CD4-positive, alpha-beta T cell treated with Interleukin-21 for 1 hour (primary cell): ENCODE data around the gene ITPRID1.

Source experiments
- DNase-seq: peaks from one replicate; pipeline ENCODE4 v3.0.0-alpha.2; 2020

ITPRID1 gene

DNA sequence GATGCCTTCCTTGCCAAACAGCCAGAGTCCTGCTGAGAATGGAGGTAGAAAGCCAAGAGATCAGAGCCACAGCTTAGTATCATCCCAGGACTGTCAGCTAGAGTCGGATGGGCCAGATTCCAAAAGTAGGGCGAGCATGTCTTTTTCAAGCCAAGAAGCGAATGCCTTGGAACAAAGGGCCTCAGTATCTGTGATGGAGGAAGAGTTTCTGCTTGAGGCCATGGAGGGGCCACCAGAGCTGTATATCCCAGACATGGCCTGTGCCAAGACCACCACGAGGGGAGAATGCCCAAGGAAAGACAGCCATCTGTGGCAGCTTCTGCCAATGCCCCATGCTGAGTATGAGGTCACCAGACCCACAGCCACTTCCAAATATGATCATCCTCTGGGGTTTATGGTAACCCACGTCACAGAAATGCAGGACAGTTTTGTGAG lies 128.8 kb downstream of the ITPRID1 start:
- DNase-seq: no peak

DNA sequence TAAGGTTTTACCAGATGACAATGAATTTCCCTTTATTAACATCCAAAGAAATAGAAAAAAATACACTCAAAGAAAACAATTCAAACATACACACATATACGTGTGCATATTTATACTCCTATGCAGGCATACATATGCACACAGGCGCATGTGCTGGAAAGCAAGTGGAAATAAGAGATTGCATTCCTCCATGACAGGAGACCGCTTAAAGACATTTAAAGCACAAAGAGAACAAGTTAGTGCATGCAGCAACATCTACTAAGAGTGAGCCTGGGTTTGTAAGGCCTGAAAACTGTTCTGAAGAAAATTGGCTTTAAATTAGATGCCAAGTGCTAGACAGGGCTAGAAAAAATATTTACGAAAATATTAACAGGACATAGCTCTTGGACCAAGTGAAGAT lies 133.1 kb downstream of the ITPRID1 start:
- no peak for DNase-seq

DNA sequence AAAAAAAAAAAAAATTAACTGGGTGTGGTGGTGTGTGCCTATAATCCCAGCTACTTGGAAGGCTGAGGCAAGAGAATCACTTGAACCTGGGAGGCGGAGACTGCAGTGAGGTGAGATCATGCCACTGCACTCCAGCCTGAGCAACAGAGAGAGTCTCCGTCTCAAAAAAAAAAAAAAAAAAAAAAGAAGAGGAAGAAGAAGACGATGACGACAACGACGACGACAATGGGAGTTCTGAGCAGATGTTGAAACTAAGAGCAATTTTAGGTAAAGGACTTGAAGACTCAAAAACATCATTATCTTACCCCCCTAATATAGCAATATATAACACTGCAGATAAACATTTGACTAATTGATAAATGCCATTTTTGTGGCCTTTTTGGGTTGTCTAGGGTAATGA lies 133.6 kb downstream of the ITPRID1 start:
- no peak for DNase-seq

DNA sequence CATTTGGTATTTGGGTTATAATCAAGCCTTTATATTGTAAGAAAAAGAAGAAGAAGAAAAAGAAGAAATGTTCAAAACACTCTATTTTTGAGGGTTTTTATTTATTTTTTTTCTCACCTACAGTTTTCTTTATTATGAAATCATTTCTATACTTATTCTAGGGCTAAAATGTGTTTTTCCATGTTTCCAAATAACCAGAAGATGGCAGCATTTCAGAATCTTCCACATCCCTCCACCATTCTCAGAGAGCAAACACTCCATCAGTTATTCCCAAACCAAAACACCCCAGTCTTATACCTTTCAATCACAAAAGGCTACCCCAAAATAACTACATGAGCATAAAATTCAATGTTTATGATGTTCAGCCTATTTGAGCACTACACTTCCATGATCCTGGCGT lies 134.4 kb downstream of the ITPRID1 start:
- no peak for DNase-seq

DNA sequence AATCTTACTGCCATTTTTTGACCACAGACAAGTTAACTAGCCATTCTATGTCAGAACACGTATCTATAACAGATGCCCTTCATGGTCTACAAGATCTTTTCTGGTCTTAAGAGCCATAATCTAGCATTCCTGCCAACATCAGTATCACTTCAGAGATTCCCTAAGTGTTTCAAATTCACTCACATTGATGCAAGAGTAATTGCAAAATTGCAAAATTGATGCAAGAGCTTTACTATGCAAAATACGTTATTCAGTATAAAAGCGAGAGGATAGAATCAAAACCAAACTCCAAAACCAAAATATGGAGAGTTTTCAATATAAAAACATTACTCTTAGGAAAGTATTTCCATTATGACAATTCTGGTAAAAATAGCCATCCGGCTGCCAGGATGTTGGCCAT lies 135.0 kb downstream of the ITPRID1 start:
- no peak for DNase-seq

DNA sequence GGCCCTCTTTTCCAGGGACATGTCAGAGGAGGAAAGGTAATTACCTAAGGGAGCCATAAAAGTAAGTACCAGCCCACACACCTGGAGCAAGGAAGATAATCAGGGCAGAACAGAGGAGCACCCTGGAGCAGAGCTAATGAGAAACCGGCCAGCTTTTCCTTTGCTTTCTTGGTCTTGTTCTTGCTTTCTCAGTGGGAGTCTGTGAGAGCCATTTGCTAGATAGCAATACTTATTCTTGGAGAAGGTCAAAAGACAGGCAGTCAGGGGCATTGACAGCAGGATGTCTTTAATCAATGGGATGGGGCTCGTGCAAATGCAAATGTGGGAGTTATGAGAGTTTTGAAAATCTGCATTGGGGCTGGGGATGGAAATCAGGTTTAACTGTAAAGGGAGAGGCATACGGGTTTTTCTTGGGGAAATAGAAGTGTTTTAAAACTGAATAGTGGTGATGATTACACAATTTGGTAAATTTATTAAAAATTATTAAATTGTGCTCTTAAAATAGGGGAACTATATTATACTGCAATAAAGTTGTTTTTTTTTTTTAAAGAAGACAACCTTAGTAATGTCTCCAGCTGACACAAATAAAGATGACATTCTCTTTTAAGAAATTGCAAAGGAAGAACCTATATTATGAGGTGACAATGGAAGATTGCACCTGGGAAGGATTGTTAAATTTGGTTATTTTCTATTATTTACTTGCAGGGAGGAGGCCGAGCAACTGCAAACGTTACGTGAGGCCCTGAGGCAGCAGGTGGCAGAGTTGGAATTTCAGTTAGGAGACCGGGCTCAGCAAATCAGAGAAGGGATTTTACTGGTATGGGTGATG lies 137.6 kb downstream of the ITPRID1 start:
- DNase-seq: no peak

DNA sequence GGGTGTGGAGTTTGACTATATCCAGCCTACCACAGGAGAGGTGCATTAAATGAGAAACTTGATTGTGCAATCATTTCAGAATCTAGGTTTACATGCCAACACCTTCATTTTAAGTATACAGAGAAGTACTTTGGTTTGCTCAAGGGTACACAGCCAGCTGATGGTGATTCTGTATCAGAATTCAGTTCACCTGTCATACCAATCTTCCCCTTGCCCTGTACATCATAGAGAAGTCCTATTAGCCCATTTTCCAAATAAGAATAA lies 138.1 kb downstream of the ITPRID1 start:
- no peak for DNase-seq

DNA sequence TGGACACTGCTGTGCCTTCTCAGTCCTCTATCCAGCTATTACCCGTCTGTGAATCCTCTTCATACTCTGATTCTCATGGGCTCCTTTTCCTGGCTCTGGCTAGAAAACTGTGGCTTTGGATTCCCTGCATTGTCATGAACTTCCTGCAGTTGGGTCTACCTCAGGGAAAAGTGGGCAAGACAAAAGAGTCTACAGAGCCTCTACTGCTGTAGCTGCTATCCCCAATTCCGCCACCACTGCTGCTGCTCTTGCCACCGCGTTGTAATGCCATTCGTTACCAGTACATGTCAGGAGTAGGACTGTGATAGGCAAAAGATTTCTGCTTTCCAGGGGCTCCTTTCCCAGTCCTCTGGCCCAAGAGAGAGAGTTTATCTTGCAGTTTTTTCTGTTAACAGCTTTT lies 149.2 kb downstream of the ITPRID1 start:
- DNase-seq: no peak

DNA sequence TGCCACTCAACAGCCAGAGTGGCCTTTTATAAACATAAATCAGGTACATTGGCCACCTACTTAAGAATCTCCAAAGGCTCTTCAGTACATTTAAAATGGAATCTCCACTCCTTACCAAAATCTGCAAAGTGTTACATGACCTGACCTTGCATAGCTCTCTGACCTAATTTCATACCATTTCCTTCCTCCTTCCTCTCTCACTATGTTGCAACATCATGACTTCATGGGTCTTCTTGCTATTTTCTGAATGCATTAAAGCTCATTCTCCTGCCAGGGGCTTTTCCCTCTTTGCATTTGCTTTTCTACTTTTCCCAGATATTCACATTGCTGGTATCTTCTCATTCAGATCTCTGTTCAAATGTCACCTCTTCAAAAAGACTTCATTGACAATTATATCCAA lies 151.0 kb downstream of the ITPRID1 start:
- DNase-seq: no peak

DNA sequence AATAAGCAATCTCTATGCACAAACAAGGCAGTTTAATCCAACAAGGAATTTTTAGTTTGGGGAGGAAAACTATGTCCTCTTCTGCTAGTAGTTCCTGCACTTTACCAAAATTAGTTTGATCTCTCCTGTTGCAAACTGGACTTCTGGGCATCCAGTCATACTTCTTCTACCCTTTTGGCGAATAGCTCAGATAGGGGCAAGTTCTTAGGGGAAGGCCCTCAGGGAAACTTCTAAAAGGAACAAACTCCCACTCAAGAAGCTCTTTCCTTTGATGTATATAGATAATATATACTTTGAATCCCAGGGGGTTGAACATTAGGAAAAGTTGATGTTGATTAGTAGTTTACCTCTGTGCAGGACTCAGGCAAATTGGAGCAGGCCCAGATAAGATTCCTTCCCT lies 151.7 kb downstream of the ITPRID1 start:
- no peak for DNase-seq

DNA sequence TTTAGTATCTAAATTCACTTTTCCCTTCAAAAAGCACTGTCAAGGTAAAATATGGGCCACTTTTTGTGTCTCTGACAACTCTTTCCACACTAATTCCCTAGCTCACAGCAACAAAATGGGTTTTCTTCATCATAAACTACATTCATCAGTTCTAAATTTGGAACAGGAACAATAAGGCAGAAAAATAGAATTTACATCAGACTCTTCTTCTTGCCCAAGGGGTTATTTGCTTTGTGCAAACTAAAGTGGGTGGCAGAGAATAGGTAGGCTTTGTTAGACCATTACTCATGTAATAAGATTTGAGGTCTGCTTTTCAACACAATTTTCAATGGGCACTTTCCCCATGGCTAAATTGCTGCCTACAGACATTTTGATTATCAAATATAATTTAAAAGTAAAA lies 155.6 kb downstream of the ITPRID1 start:
- no peak for DNase-seq

DNA sequence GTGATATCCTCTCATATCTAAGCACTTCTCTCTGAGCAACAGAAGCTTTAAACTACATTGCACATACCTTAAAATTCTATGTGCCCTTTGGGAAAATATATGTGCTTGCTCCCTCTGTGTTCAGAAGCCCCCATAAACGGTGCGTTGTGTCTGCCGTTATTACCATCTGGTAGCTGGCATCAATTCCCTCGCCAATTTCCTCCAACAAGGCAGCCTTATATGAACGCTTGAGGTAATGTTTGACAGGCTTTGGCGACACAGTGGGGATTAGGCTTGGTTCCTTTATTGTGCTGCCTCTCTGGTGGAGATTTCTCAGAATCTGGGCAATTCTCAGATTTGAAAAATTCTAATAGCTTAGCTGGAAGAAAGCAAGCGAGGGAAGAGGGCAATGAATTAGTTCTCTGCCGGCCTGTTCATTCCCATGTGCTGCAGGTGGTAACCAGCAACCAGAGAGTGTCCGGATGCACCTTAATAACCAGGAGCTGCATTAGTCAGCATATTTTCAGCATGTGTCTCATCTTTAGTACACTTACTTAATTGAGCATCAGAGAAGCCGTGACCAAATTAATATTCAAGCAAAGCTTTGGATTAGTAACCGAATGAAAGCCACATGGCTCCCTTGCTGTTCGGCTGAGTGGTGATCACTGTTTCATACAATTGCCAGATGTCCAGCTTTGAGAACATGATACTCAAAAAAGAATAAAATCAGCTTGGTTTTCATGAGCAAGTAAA lies 165.8 kb downstream of the ITPRID1 start:
- DNase-seq: no peak

DNA sequence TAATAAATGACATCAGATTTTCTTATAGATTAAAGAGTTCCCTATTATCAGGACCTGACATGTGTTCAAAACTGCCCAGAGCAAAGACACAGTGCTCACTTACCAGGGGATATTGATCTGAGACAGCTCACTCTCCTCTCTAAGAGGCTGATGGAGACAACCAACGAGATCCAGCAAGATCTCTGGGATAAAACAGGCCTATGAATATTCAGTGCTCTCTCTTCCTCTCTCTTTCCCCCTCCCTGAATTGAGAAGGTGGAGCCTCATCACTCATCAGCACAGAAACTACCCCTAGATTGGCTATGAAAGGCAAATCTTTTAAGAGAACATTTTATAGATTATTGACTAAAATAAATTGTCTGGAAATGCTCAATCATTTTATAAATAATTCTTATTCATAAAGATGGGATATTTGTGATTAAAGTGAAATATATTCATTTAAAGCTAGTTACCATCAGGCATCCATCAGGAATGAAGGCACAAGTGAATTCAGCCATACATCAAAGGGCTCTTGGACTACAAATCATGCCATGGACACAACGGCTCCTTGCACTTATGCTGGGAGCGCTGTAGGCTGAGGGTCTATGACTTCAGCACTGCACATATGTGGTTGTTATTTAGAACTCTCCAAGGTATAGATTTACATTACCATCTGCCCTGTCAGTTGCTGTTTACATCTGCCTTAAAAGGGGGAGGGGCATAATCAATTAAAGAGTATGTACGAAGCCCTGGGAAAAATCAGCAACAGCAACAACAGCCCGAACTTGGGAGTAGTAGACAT lies 169.7 kb downstream of the ITPRID1 start:
- DNase-seq: no peak

DNA sequence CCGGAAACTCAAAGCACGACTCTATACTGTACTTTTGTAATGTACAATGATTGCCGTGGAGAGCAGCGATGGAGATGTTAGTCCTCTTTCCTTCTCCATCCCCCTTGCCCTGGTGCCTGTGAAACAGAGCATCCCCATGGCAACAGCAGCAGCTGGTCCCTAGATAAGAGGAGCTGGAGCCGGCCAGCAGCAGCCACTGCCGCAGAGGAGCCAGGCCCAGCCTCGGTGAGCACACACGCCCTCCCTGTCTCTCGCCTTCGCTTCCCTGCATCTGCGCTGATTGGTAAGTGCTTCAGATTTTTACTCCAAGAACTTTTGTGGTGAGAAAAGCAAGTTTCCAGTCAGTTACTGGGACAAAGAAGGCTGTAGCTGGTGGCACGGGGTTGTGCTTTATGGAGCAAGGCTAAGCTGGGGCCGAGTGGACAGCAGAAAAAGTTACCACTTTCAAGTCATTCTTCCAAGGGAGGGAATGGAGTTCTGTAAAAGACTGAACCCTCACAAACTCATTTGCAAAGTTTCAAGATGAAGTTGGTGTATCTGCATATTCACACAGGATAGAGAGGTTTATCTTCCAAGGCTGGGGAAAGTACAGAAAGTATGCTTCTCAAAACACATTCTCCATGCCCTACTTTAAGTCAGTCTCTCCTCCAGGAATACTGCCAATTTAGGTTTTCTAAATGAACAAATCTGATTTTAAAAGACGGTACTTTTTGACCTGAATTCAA lies 173.3 kb downstream of the ITPRID1 start, which contains the start of gene PPP1R17:
Gene PPP1R17 (plus strand): TSS at position 192 of the 725 bp plus-strand sequence. CDS start 5,227 bp downstream, outside the sequence.
- no peak for DNase-seq

DNA sequence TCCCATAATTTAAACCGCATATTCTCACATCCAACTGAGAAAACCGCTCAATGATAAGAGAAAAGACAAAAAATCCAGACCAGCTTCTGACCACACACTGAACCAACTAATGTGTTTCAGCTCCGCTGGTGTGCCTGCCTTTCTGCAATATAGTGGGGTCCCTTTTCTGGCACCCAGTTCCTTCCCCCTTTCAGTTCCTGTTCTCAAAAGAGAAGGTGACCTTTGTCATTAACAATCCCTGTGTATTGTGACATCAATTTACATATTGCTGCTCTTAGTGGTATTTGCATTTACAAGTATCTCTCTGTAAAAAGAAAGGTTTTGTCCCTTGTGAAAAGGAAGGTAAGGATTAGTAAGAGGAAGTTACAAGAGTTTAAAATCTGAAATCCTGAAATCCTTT lies 174.5 kb downstream of the ITPRID1 start:
- DNase-seq: peak; percentile 10

DNA sequence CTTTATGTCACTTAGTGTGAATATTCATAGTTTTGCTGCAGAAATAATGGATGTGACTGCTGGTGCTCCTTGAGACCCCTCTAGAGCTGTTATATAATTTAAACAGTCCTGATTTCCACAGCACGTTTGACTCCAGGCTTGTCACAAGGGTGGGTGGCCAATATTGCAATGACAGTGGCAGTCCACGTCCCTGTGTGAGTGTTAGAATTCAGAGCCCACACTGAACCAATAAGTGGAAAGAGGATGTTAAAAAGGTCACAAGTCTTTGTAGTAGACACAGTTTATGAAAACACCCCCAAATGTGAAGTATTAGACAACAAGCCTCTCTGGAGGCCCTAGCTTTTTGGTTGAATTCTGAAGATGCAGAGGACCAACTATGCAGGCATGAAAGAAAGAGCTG lies 175.1 kb downstream of the ITPRID1 start:
- DNase-seq: no peak

DNA sequence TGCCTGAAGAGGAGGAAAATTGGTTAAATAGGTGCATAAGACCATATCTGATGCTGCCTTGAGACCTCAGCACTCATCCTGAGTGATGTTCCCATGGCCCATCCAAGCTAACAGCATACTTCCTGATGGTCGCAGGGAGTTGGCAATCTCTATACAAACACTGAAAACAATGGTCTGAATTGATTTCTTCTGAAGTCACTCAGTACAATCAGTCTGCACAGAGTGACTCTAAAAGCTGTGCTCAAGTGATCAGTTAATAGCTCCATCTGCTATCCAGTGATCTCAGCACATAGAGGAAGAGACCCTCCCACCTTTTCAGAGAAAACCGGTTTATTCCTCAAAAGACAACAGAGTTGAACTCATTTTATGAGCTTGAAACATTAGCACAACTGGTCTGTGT lies 177.0 kb downstream of the ITPRID1 start:
- DNase-seq: no peak

DNA sequence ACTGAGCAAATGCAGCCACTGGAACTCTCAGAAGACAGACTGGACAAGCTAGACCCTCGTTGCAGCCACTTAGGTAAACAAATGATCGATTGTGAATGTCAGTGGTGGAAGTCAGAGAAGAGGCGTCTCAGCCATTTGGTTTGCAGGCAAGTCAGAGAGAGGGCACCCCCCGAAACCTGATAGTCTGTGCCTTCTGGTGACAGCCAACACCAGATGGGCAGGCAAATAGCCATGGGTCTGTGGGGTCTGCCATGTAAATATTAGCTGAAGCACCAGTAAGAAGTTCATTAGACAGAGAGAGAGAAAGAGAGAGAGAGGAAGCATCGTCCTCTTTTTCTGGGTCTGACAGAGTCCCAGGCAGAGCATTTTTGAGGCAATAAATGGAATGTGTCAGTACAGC lies 178.6 kb downstream of the ITPRID1 start:
- no peak for DNase-seq

DNA sequence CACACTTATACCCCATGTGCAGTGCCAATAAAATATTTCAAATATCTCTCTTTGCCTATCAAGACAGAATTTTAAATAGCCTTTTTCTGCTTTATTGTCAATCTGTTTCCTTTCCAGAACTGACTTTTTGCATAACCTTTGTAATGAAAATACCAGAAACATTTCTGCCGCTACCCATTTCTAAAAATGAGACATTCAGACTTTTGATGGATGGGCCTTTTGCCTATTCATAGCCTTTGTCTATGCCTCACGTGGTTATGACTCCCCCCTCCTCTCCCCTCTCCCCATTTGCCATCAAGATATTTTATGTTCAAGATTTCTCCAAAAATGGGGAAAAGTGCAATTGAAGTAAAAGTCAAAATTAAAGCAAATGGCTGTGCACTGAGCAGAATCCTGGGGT lies 179.0 kb downstream of the ITPRID1 start:
- DNase-seq: no peak

DNA sequence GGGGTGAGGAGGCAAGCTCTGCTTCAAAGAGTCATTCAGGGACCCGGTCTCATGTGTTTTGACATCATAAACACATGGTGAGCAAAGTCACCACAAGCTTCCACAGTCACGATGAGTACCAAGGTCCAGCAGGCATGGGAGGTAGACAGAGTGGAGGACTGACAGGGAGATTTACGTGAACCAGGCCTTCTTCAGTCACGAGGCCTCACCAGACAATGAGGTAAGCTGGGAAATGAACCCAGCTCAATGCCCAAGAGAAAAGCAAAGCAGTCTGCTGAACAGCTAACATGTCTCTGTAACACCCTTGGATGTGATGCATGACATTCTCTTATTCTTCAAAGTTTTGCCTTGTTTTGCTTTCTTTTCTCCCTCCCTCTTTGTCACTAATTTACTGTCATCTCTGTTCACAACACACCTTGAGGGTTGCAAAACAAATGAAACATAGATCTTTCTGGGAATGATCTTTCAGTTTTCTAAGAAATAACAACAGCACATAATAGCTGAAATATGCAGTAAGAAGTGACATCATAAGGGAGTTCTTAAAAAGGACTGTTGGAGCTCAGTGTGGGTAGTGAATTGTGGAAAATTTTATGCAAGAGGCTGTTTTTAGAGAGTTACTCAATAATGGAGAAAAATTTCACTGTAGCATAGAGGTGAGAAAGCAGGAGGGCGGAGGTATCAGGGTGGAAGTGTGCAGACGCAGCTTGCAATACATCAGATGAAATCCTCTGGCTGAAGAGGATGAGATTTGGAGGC lies 182.1 kb downstream of the ITPRID1 start:
- DNase-seq: no peak

DNA sequence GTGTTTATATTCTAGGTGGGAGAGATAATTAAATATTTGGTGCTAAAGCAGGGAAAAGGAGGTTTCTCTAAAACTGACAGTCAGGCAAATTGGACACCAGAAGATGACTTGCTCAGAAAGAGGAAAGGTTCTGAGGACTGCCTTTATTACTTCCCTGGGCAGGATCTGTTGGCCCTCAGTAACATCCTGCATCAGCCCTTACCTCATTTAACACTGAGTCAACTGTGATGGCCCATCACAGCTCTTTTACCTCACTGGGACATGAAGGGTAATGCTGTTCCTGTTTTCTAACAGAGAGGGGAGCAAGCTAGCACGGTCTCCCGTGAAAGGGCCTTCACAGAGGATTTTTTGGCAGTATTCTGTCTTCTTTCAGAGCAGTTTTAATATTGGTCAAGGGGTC lies 185.2 kb downstream of the ITPRID1 start:
- no peak for DNase-seq

DNA sequence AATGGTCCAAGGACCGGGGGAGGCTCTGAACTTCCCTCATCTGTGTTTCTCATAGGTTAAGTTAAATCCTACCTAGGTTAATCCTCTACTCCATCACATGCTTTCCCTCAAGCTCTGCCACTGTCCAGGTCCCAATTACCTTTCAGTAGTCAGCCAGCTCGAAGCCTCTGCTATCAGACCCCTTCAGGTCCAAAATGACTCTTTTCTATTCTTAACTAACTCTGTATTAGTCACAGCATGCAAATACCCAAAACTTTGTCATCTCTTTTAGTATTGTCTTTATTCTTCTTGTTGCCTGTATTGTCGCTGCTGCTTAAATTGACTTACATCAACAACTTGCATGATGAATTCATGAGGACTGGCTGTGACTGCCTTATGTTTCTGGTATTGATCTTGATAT lies 188.5 kb downstream of the ITPRID1 start:
- no peak for DNase-seq
